ENCODE data around the gene SPEM3.
"Not testable (repeated sequence)": the region's sequence is repeated elsewhere in the genome, so short reads cannot be mapped to it uniquely, and the experiment has no call there.

The SPEM3 gene

DNA sequence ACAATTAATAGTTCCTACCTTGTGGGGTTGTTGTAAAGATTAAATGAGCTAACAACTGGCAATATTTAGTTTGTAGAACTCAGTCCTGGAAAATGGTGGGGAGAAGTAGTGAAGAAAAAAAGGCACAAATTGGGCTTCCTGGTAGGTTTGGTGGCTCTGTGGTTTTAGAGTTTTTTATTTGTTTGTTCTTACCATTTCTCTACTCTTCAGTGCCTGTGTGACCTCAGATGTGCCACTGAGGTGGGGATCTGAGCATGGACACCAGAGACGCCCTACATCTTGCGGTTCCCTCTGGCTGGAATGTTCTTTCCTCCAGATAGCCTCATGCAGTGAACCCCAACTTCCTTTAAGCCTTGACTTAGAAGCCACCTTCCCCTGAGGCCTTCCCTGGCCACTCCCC is 43.1 kb downstream of the SPEM3 start:
- no peak for DNase-seq (ENCODE audit: low read depth in 2 of 2)

DNA sequence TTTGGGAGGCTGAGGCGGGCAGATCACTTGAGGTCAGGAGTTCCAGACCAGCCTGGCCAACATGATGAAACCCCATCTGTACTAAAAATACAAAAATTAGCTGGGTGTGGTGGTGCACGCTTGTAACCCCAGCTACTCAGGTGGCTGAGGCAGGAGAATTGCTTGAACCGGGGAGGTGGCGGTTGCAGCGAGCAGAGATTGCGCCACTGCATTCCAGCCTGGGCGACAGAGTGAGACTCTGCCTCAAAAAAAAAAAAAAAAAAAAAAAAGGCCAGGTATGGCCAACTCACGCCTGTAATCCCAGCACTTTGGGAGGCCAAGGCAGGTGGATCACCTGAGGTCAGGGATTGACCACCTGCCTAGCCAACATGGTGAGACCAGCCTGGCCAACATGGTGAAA is 46.1 kb downstream of the SPEM3 start:
- not testable (repeated sequence) for DNase-seq (ENCODE audit: low read depth in 2 of 2)

GRCh38 chr17:7475764-7476422 is 47.2 kb downstream of the SPEM3 start:
- no peak for DNase-seq (ENCODE audit: low read depth in 2 of 2)

- DNase-seq (ENCODE audit: low read depth in 2 of 2), result no peak
These were observed 47.8 kb downstream of the SPEM3 start for GRCh38 chr17:7476494-7476893.

- no peak for DNase-seq (ENCODE audit: low read depth in 2 of 2)
These were observed 48.3 kb downstream of the SPEM3 start for GRCh38 chr17:7476951-7477350.

- DNase-seq (ENCODE audit: low read depth in 2 of 2), result no peak
These were observed 49.0 kb downstream of the SPEM3 start for GRCh38 chr17:7477392-7478275.

GRCh38 chr17:7478276-7479212 is 49.9 kb downstream of the SPEM3 start:
- no peak for DNase-seq (ENCODE audit: low read depth in 2 of 2)

DNA sequence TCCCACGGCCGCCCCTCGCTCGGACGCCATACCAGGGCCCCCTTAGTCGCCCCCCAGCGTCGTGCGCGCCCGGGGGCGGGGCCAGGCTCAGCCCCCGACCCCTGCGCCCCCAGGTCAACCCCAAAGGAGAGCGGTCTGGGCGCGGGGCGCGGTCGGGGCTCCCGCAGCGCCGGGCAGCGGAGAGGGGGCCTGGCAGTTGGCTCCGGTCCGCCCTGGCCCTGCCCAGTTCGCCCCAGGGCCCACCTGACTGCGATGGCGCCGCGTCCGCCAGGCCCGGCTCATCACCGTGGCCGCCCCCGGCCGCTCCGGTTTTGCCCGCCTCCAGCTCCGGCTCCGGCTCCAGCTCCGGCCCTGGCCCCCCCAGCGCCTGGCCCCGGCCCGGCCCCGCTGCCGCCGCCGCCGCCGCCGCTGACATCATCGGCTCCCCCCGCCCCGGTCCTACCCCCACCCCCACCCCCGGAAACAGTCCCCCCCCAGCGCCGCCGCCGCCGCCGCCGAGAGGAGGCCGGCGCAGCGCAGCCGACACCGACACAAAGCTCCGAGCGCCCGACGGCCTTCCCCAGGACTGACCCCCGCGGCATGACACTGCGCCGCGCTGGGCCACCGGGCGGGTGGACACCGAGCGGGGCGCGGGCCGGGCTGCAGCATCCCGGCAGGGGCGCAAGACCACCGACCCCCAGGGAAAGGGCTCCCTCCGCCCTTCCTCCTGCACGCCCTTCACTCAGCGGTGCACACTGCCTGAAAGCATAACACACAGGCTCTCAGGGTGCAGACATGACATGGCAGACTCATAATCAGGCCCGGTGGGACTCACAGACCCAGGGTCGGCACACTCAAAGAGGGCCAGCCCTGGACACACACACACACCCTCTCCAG is 50.8 kb downstream of the SPEM3 start, which contains the start of gene ZBTB4:
TSS of gene ZBTB4 (minus strand) at position 419 of the 876 bp plus-strand sequence. CDS start 12,830 bp downstream, outside the sequence.
- no peak for DNase-seq (ENCODE audit: low read depth in 2 of 2)

GRCh38 chr17:7480089-7480384 is 51.4 kb downstream of the SPEM3 start:
- DNase-seq (ENCODE audit: low read depth in 2 of 2), result no peak

- DNase-seq (ENCODE audit: low read depth in 2 of 2), result not testable (repeated sequence)
These were observed 52.6 kb downstream of the SPEM3 start, which contains the start of gene SLC35G6 for GRCh38 chr17:7481275-7481674. Gene SLC35G6, plus strand, starts transcription at chr17:7481446. Its CDS starts 71 bp downstream, at chr17:7481517.

DNA sequence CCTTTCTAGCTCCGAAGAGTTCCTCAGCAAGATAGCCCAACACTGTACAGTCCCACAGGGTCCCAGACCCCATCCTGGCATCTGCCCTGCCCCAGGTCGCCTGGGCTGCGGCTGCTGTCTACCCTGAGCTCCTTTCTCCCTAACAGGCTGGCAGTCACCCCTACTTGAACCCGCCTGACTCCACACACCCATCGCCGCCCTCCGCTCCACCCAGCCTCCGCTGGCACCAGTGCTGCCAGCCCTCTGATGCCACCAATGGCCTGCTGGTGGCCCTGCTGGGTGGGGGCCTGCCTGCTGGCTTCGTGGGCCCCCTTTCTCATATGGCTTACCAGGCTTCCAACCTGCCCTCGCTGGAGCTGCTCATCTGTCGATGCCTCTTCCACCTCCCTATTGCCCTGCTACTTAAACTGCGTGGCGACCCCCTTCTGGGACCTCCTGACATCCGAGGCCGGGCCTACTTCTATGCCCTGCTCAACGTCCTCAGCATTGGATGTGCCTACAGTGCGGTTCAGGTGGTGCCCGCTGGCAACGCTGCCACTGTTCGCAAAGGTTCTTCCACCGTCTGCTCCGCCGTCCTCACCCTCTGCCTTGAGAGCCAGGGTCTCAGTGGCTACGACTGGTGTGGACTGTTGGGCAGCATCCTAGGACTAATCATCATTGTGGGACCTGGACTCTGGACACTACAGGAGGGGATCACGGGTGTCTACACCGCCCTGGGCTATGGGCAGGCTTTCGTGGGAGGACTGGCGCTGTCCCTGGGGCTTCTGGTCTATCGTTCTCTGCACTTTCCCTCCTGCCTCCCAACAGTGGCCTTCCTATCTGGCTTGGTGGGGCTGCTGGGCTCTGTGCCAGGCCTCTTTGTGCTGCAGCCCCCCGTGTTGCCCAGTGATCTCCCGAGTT is 53.4 kb downstream of the SPEM3 start:
- not testable (repeated sequence) for DNase-seq (ENCODE audit: low read depth in 2 of 2)
